ENCODE data around the gene CTBP2.

The CTBP2 gene

DNA sequence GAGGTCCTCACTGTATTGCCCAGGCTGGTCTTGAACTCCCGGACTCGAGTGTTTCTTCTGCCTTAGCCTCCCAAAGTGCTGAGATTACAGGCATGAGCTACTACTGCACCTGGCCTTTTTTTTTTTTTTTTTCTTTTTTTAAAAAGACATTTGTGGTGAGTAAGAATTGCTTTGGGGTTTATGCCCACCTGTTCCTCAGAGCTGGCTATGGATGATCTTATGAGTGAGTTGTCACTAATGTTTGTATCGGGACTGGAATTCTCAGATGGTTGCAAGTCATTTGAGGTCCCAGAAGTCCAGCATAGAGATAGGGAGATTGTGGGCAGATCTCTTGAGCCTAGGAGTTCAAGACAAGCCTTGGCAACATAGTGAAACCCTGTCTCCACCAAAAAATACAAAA is 183.2 kb downstream of the CTBP2 start:
- DNase-seq (ENCODE audit: low read depth), result no peak

DNA sequence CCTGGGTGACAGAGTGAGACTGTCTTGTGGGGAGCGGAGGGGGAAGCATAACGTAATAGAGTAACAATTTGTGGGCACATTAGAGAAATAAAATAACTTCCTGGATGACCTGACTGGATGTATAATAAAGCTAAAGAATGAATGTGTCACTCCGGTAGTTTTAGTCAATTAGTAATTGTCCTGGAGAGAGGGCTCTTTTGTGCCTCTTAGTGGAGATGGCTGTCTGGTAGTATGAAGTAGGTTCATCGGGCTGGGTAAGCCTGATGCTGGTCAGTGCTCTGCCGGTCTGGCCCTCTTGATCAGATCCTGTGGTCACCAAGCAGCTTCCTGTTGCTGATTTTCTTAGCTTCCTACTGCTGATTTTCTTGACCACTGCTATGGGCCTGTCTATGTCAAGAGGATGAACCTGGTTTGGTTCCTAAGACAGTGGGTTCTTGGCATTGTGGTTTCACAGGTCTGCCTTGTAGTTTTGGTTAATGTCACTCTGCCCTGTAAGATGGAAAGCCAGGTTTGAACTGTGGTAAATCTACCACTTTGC is 184.3 kb downstream of the CTBP2 start:
- DNase-seq (ENCODE audit: low read depth), result no peak

DNA sequence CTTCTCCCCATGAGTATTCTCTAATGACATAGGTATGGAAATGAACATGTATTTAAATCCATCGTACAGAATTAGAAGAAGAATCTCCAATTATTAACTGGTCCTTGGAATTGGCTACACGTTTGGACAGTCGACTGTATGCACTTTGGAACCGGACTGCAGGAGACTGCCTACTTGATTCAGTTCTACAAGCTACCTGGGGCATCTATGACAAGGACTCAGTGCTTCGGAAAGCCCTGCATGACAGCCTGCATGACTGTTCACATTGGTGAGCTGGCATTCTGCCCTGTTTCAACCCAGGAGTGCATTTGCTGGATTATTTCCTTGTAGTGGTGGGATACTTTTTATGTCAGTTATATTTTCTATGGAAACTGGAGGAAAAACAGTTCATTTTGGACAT is 186.2 kb downstream of the CTBP2 start:
- DNase-seq (ENCODE audit: low read depth), result no peak

DNA sequence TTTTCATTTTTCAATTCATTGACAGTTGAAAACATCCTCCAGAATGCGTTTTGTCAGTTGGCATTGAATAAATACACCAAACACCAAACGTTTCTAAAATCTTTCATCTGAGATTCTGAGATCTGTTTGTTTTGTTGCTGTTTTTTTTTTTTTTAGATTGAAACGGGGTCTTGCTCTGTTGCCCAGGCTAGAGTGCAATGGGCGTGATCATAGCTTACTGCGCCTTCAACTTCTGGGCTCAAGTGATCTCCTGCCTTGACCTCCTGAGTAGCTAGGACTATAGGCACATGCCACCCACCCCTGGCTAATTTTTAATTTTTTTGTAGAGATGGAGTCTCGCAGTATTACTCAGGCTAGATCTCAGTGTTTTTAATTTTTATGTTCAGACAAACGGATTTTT is 187.7 kb downstream of the CTBP2 start:
- no peak for DNase-seq (ENCODE audit: low read depth)

GRCh38 chr10:124971276-124971675 is 189.1 kb downstream of the CTBP2 start:
- DNase-seq (ENCODE audit: low read depth), result no peak

DNA sequence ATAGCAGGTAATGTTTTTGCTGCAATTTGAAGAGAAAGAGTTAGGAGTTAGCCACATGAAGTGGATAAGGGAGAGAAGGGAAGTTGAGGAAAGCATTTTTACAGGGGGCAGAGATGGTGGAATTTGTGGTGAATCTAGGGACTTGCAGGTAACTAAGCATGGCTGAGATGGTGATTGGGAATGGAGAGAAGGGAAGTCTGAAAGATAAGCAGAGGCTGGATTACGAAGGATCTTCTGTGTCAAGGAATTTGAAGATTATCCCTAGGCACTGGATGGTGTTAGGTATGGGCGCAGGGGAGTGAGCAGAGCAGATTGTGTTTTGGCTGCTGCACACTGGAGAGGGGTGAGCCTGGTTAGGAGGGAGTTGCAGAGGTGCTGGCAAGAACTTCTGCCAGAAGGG is 193.1 kb downstream of the CTBP2 start:
- DNase-seq (ENCODE audit: low read depth), result no peak

DNA sequence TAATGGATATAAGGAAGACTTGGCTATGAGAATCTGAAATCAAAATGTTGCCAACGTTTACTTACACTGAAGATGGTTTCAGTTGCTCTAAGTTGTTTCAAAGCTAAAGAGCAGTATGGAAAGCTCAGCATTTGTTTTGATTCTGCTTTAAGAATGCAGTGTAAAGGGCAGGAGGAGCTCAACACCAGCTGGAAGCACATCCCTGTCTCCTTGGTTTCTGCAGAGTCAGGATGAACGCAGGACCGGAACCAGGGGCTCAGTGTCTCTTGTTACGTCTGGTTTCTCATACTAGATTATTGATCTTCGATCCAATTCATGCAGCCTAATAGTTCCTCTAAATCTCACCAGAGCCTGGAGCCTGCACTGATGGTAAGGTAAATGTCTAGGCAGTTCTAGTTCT is 194.4 kb downstream of the CTBP2 start:
- DNase-seq (ENCODE audit: low read depth), result no peak

DNA sequence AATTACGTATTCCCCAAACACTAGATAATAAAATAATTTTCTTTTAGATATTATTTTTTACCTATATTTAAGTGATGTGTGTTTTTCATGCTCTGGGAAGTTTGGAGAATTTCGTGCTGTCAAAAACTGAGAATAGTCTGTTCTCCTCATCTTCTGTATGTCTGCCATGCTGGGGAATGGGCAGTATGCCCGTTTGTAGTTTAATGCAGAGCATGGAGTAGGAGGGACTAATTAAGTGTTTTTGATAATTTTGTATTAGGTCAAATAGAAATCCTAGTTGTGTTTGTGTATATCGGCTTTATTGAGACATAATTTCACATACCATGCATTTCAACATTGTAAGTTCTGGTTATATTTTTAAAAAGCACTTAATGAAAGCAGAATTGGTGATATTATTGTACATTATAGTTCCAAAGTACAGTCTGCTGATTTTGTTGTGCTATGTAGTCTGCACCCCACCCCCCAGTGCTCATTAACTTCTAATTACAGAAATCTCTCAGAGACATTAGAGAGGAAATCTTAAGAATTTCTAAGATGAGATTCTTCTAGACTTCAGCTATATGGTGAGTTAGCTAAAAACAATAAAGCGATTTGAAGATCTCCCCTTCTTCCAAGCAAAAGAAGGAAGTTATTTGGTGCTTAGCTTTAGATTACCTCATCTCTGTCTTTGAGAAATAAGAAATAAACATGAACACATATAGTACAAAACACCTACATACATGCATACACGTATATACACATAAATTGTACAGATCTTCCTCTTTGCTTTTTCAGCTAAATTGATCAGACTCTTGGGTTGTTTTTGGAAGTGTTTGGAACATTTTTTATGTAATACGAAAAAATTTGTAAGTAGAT is 196.3 kb downstream of the CTBP2 start:
- no peak for DNase-seq (ENCODE audit: low read depth)

GRCh38 chr10:124962421-124962820 is 197.9 kb downstream of the CTBP2 start:
- no peak for DNase-seq (ENCODE audit: low read depth)

GRCh38 chr10:124961248-124961570 is 199.2 kb downstream of the CTBP2 start:
- DNase-seq (ENCODE audit: low read depth), result no peak

GRCh38 chr10:124959564-124959963 is 200.8 kb downstream of the CTBP2 start:
- DNase-seq (ENCODE audit: low read depth), result no peak

DNA sequence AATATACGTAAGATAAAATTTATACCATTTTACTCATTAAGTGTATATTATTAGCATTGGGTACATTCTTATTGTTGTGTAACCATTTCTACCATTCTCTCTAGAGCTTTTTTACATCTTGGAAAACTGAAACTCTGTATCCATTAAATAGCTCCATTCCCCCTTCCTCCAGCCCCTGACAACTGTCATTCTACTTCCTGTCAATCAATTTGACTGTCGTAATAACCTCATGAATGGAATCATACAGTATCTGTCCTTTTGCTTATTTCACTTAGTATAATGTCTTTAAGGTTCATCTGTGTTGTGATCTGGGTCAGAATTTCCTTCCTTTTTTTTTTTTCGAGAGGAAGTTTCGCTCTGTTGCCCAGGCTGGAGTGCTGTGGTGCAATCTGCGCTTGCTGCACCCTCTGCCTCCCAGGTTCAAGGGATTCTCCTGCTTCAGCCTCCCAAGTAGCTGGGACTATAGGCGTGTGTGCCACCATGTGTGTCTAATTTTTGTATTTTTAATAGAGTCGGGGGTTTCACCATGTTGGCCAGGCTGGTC is 202.9 kb downstream of the CTBP2 start:
- no peak for DNase-seq (ENCODE audit: low read depth)

DNA sequence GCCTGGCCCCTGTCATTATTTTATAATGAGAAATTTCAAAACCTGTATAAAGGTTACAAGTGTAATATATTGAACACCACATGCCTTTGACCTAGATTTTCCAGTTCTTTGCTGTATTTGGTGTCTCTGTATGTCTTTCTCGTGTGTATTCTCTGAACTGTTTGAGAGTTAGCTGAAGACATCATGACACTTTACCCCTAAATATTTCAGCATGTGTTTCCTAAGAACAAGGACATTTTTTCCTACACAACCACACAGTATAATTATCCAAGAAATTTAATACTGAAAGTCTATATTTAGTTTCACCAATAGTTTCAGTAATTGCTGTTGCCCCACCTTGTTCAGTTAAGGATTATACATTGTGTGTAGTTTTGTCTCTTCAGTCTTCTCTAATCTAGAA is 203.6 kb downstream of the CTBP2 start:
- DNase-seq (ENCODE audit: low read depth), result no peak

DNA sequence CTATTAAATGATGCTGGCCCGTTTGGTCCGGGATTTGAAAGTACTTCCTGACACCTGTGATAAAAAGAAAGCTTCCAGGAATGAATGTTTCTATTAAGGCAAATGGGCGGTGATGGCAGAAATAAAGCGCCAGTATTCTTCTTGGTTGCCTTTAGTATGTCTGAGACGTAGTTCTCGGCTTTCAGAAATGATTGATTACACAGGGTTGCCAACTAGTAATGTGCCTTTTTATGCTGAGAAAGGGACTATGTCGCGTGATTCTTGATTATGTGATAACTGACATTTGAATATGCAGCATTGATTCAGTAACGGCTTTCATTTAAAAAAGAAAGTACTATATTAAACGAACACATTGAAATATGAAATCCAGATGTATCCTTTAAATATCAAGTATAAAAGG is 204.5 kb downstream of the CTBP2 start:
- DNase-seq (ENCODE audit: low read depth), result no peak

DNA sequence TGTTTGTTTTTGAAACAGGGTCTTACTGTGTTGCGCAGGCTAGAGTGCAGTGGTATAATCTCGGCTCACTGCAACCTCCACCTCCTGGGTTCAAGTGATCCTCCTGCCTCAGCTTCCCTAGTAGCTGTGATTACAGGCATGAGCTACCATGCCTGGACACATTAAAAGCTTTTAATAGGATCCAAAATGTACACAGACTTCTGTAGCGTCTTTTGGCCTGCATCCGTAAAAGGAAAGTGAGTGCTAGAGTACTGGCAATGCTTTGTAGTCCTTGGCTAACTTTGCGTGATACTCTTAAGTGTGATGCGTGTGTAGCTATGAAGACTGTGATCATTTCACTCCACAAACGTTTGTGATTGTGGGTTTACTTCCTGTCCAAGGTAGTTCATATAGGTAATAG is 205.1 kb downstream of the CTBP2 start:
- no peak for DNase-seq (ENCODE audit: low read depth)

GRCh38 chr10:124953421-124953820 is 206.9 kb downstream of the CTBP2 start:
- DNase-seq (ENCODE audit: low read depth), result no peak

- no peak for DNase-seq (ENCODE audit: low read depth)
Measured at GRCh38 chr10:124952123-124952522, 208.2 kb downstream of the CTBP2 start.

DNA sequence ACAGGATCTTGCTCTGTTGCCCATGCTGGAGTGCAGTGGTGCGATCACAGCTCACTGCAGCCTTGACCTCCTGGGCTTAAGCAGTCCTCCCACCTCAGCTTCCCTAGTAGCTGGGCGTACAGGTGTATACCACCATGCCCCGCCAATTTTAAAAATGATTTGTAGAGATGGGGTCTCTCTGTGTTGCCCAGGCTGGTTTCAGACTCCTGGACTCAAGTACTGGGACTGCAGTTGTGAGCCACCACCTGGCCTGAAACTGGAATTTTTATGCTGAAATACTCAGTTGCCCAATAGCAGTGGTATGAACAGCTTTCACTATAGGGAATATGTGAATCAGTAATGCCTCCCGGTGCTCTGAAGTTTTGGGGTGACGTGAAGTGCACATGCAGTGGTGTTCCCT is 210.8 kb downstream of the CTBP2 start:
- DNase-seq (ENCODE audit: low read depth), result no peak

- no peak for DNase-seq (ENCODE audit: low read depth)
Measured at GRCh38 chr10:124946945-124947344, 213.4 kb downstream of the CTBP2 start.

- no peak for DNase-seq (ENCODE audit: low read depth)
Measured at GRCh38 chr10:124944982-124945381, 215.4 kb downstream of the CTBP2 start.

GRCh38 chr10:124943301-124944092 is 216.9 kb downstream of the CTBP2 start:
- DNase-seq (ENCODE audit: low read depth), result no peak

GRCh38 chr10:124942317-124943169 is 217.8 kb downstream of the CTBP2 start:
- no peak for DNase-seq (ENCODE audit: low read depth)

Data from activated T-helper 9 cell treated with anti-CD3 and anti-CD28 coated beads, Interleukin-2, amount 50 U/mL, for 16 hours (primary cell).